CD8-positive, alpha-beta memory T cell (primary cell): ENCODE data around the gene CCDC175. TPM values are rescaled to one million over a fixed set of nuclear protein-coding genes. Genes with fewer than 3 reads are reported as not detected.
A peak's percentile ranks its signal among the peaks of the same experiment; 100 is the strongest.

Experiments used
- CTCF ChIA-PET: fragments of 350-600 bp; sonication (Branson Sonifier 250); formaldehyde crosslinking; loops from one replicate; lab custom pipeline; 2021; ENCODE audit warnings: antibody characterized with exemption; lab: Charles Lee
- POLR2A ChIA-PET: fragments of 350-600 bp; sonication (Branson Sonifier 250); formaldehyde crosslinking; loops from one replicate; lab custom pipeline; 2021; ENCODE audit warnings: antibody characterized with exemption; lab: Charles Lee
- DNase-seq, 5 donors: peaks; one replicate each; pipeline versions ENCODE4 v3.0.0 to v3.0.0-alpha.2; 2020 to 2022; ENCODE audit warnings: mixed read lengths in 1 of 5
- H3K27ac ChIP-seq: one replicate; pipeline ENCODE4 v1.7.0; 2013; ENCODE audit warnings: low read depth, mild to moderate bottlenecking, low read length, moderate library complexity
- H3K27me3 ChIP-seq: 2 replicates; pipeline ENCODE4 v1.7.0; 2013; ENCODE audit warnings: low read length, mild to moderate bottlenecking; ENCODE audit not compliant: insufficient read depth, poor library complexity, severe bottlenecking
- H3K36me3 ChIP-seq: 2 replicates; pipeline ENCODE4 v1.7.0; 2013; ENCODE audit warnings: mild to moderate bottlenecking, low read length, moderate library complexity; ENCODE audit not compliant: insufficient read depth
- H3K4me1 ChIP-seq: 2 replicates; pipeline ENCODE4 v1.7.0; 2013; ENCODE audit warnings: mild to moderate bottlenecking, low read length, moderate library complexity; ENCODE audit not compliant: insufficient read depth
- H3K4me3 ChIP-seq: 2 replicates; pipeline ENCODE4 v1.7.0; 2013; ENCODE audit warnings: mild to moderate bottlenecking, low read length
- H3K9me3 ChIP-seq: 2 replicates; pipeline ENCODE4 v1.7.0; 2013; ENCODE audit warnings: mild to moderate bottlenecking, low read length
- H3K27ac Mint-ChIP-seq, 8 donors: one replicate each; pipeline ENCODE4 v1.8.0; 2020 to 2021; ENCODE audit warnings: mixed read lengths in 8 of 8, mild to moderate bottlenecking in 6 of 8, inconsistent platforms in 3 of 8, moderate library complexity in 3 of 8
- H3K27me3 Mint-ChIP-seq, 2 donors: one replicate each; pipeline ENCODE4 v1.8.0; 2020 to 2021; ENCODE audit warnings: mixed read lengths in 2 of 2, mild to moderate bottlenecking in 1 of 2, moderate library complexity in 1 of 2
- H3K36me3 Mint-ChIP-seq, 3 donors: one replicate each; pipeline ENCODE4 v1.8.0; 2020 to 2021; ENCODE audit warnings: mixed read lengths in 3 of 3, inconsistent platforms in 1 of 3, mild to moderate bottlenecking in 1 of 3
- H3K4me1 Mint-ChIP-seq, 3 donors: one replicate each; pipeline ENCODE4 v1.8.0; 2020 to 2021; ENCODE audit warnings: mixed read lengths in 3 of 3, inconsistent platforms in 1 of 3, mild to moderate bottlenecking in 1 of 3
- H3K4me3 Mint-ChIP-seq, 7 donors: one replicate each; pipeline ENCODE4 v1.8.0; 2020 to 2021; ENCODE audit warnings: mixed read lengths in 7 of 7, mild to moderate bottlenecking in 6 of 7, moderate library complexity in 4 of 7, inconsistent platforms in 2 of 7
- H3K9me3 Mint-ChIP-seq, 5 donors: one replicate each; pipeline ENCODE4 v1.8.0; 2020 to 2022; ENCODE audit warnings: mixed read lengths in 5 of 5, mild to moderate bottlenecking in 3 of 5, moderate library complexity in 2 of 5, inconsistent platforms in 1 of 5
- polyA plus RNA-seq: library from polyadenylated mRNA; unstranded; fragments of 300-500 nt; fragmentation: Illumina TruSeq; gene quantifications from one replicate; pipeline ENCODE4 v1.2.3, GENCODE V29; 2021
- total RNA-seq, 2 experiments: library from RNA; stranded (reverse); gene quantifications; one replicate each; pipeline ENCODE4 v1.2.3, GENCODE V29; 2021

The CCDC175 gene
- total and polyA plus RNA-seq, 3 experiments from 2014 or later: not detected

DNA sequence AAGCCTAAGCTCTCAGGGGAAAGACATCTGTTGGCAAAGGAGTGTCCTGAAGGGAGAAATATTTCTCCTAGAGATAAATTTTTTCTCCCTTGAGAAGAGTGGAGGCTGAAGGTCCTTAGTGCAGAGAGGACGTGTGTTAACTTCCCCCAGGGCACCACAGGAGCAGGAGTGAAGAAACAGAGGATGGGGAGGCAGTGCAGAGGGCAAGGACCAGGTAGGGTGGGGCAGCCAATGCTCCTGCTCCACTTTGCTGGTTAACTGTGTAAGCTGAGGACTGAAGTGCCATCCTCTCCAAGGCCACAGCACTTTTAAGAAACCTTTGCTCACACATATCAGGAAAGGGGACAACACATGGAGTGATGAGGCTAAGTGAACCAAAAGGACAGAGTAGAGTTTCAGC lies 96.4 kb downstream of the CCDC175 start:
- peaks cover 36% of the 10 kb centered on the region for H3K4me1 ChIP-seq
- no peak overlapping the region for H3K27ac ChIP-seq
- H3K9me3 Mint-ChIP-seq: no peaks in the 10 kb centered on the region
- no peak for DNase-seq
- peaks cover 53 to 69% (median 63%) of the 10 kb centered on the region in 3 donors for H3K4me1 Mint-ChIP-seq
- peak overlapping the region in 1 of 7 donors; percentile 83 for H3K4me3 Mint-ChIP-seq
- ChIA-PET CTCF (interaction anchor here (0.6 to 1.5 kb wide), 2 partner anchors 13 to 53 kb away, joined by 3 read pairs; no protein-coding TSS in a partner anchor), POLR2A (no interaction called here)
- no peak overlapping the region for H3K4me3 ChIP-seq
- H3K27me3 Mint-ChIP-seq: no peaks in the 10 kb centered on the region
- H3K27me3 ChIP-seq: no peaks in the 10 kb centered on the region
- H3K36me3 Mint-ChIP-seq: peaks cover 0 to 34% (median 0%) of the 10 kb centered on the region in 3 donors
- no peaks in the 10 kb centered on the region for H3K36me3 ChIP-seq
- no peaks in the 10 kb centered on the region for H3K9me3 ChIP-seq
- peak overlapping the region in 4 of 8 donors; percentile 27 to 84 (median 58) for H3K27ac Mint-ChIP-seq

DNA sequence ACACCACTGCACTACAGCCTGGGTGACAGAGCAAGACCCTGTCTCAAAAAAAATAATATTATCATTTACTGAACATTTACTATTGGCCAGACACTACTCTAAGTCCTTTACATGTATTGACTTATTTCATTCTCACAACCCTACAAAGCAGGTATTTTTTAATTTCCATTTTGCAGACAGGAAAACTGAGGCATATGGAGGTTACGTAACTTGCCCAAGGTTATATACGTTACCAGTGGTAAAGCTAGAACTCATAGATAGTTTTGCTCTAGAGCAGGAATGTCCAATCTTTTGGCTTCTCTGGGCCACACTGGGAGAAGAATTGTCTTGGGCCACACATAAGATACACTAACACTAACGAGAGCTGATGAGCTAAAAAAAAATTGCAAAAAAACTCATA lies 98.1 kb downstream of the CCDC175 start:
- peaks cover 6% of the 10 kb centered on the region for H3K36me3 ChIP-seq
- POLR2A ChIA-PET: no interaction called here
- no peak for DNase-seq
- Mint-ChIP-seq H3K4me3 (no peak overlapping the region), H3K36me3 (peaks cover 0 to 38% (median 2%) of the 10 kb centered on the region in 3 donors), H3K27me3 (no peaks in the 10 kb centered on the region), H3K27ac (no peak overlapping the region), H3K4me1 (peaks cover 47 to 63% (median 56%) of the 10 kb centered on the region in 3 donors), H3K9me3 (no peaks in the 10 kb centered on the region)
- no peaks in the 10 kb centered on the region for H3K9me3 ChIP-seq
- H3K27ac ChIP-seq: no peak overlapping the region
- CTCF ChIA-PET: no interaction called here
- peaks cover 32% of the 10 kb centered on the region for H3K4me1 ChIP-seq
- H3K4me3 ChIP-seq: no peak overlapping the region
- no peaks in the 10 kb centered on the region for H3K27me3 ChIP-seq

DNA sequence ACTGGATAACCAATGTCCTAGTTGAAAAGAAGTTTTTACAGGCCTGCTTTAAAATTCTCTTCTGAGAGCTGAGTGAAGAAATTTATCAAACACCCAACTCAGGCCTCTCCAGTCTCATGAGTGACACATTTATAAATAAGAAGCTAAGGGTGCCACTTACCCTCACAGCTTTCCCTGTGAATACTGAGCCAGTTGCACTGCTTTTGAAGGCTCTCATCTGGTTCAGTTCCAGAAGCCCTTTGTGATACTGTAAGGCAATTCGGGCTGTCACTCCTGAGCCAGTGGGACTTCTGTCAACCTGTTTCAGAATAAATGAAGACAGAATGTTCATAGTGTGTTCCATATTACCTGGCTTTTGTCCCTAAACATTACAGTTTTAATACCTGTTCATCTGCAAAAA lies 100.9 kb downstream of the CCDC175 start:
- Mint-ChIP-seq H3K27me3 (no peaks in the 10 kb centered on the region), H3K4me3 (no peak overlapping the region), H3K9me3 (no peaks in the 10 kb centered on the region), H3K4me1 (peaks cover 19 to 35% (median 28%) of the 10 kb centered on the region in 3 donors), H3K36me3 (peaks cover 0 to 46% (median 7%) of the 10 kb centered on the region in 3 donors), H3K27ac (no peak overlapping the region)
- Histone ChIP-seq H3K27ac (no peak overlapping the region), H3K4me1 (peaks cover 4% of the 10 kb centered on the region), H3K9me3 (no peaks in the 10 kb centered on the region), H3K36me3 (peaks cover 6% of the 10 kb centered on the region), H3K4me3 (no peak overlapping the region), H3K27me3 (no peaks in the 10 kb centered on the region)
- ChIA-PET POLR2A (no interaction called here), CTCF (no interaction called here)
- DNase-seq: no peak

DNA sequence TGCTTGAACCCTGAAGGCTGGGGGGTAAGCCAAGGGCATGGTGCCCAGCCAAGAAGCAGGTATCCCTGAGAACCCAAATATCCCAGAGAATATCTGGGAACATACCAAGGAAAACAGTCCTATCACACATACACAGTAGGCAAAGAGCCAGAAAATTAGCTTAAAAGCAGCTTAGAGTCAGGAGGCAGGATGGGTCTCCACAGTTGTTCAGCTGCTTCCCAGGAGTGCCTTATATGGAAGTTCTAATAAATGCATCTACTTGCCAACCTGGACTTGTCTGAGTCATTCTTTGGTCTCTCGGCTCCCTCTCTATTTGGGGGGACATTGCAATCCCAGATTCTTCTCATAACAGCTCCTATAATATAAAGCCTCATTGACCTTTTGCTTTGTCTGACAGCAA lies 102.4 kb downstream of the CCDC175 start:
- no peak overlapping the region for H3K4me3 Mint-ChIP-seq
- peaks cover 0 to 46% (median 7%) of the 10 kb centered on the region in 3 donors for H3K36me3 Mint-ChIP-seq
- Histone ChIP-seq H3K4me1 (no peaks in the 10 kb centered on the region), H3K4me3 (no peak overlapping the region), H3K27ac (no peak overlapping the region), H3K36me3 (peaks cover 6% of the 10 kb centered on the region), H3K27me3 (no peaks in the 10 kb centered on the region), H3K9me3 (no peaks in the 10 kb centered on the region)
- H3K27ac Mint-ChIP-seq: peak overlapping the region in 1 of 8 donors; percentile 17
- no peaks in the 10 kb centered on the region for H3K27me3 Mint-ChIP-seq
- ChIA-PET POLR2A (no interaction called here), CTCF (interaction anchor here (0.7 kb wide), 1 partner anchor 10 kb away, joined by 3 read pairs; the partner anchor contains the start of genes JKAMP and L3HYPDH)
- peaks cover 7 to 19% (median 15%) of the 10 kb centered on the region in 3 donors for H3K4me1 Mint-ChIP-seq
- no peak for DNase-seq
- H3K9me3 Mint-ChIP-seq: no peaks in the 10 kb centered on the region

DNA sequence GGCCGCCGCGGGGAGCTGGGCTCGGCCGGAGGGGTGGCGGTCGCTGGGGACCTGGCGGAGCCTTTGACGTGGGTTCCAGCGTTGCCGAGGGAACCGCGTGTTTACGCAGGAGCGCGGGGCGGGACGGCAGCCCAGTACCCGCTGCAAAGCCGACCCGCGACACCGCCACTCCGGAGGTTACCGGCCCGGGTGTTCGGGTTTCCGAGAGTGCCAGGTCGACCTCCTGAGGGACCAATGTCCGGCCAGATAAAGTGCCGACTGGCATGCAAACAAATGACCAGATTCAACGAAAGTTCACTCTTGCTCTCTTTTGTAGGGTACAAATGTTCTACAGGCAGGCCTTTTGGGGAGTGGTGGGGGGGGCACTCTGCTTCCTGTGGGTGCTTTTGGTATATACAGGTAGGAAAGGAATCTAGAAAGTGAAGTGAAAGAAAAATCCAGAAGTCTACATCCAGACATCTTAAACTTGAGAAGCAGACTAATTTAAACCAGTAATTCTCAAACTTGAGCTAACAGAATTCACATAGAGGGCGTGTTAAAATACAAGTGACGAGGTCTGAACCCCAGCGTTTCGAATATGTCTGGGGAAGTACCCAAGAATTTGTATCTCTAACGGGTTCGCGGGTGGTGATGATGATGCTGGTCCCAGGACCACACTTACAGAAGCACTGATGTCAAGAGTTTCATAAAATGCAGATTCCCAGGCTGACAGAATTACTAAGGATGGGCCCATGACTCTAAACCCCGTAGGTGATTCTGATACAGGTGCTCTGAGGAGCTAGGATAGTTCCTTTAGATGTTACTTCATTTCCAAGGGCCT lies 111.1 kb downstream of the CCDC175 start, which contains the start of gene GPR135:
TSS of gene GPR135 (minus strand) at position 65 of the 820 bp plus-strand sequence. CDS start 154 bp downstream, outside the sequence.
- Histone ChIP-seq H3K4me3 (peak within 1 kb of the TSS; percentile 55), H3K27ac (peak within 1 kb of the TSS; percentile 25), H3K9me3 (no peaks in the 10 kb centered on the region), H3K36me3 (no peaks in the 10 kb centered on the region), H3K27me3 (no peaks in the 10 kb centered on the region), H3K4me1 (peaks cover 9% of the 10 kb centered on the region)
- ChIA-PET POLR2A (interaction anchor here (1.0 to 3.6 kb wide), 2 partner anchors 18 to 782 kb away, joined by 3 to 24 read pairs; partner anchors contain the start of genes JKAMP and L3HYPDH), CTCF (interaction anchor here (3.3 kb wide), 1 partner anchor 18 kb away, joined by 15 read pairs; the partner anchor contains the start of genes JKAMP and L3HYPDH)
- Mint-ChIP-seq H3K4me1 (peaks cover 6 to 21% (median 12%) of the 10 kb centered on the region in 3 donors), H3K36me3 (peaks cover 0 to 2% (median 1%) of the 10 kb centered on the region in 3 donors), H3K9me3 (no peaks in the 10 kb centered on the region), H3K27me3 (peaks cover 0 to 4% of the 10 kb centered on the region in 2 donors), H3K27ac (peak within 1 kb of the TSS; percentile 88 to 96 (median 92)), H3K4me3 (peak within 1 kb of the TSS; percentile 88 to 95 (median 89))
- peak in 3 of 5 donors; percentile 56 to 68 (median 58) for DNase-seq

DNA sequence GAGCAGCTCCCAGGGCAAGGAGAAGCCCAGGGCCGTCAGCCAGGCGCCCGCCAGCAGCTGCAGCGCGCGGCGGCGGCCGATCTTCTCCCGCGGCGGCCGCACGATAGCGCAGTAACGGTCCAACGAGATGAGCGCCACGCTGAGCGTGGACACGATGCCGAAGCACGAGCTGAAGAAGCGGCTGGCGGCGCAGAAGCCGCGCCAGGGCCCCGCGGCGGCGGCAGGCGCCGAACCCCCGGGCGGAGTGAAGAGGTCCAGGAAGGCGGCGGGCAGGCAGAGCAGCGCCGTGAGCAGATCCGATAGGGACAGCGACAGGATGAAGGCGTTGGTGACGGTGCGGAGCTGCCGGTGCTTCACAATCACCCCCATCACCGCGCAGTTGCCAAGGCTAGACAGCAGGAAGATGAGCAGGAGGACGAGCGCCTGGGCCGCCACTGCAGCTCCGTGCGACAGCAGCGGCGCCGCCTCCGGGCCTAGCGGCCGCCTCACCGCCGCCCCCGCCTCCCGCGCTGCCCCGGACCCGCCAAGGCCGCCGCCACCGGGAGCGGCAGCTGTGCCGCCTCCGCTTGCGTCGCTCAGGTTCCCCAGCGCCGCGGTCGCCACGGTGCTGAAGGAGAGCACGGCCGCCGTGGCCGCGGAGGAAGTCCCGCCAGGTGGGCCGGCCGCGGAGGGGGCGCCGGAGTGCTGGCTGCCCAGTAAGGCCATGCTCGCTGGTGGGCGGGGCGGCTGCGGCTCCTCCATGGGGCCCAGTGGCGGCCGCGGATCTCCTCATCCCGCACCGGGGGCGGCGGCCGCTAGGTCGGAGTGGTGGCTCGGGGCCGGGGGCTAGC lies 111.9 kb downstream of the CCDC175 start:
- Mint-ChIP-seq H3K27ac (peak overlapping the region in 7 of 8 donors; percentile 84 to 93 (median 91)), H3K9me3 (no peaks in the 10 kb centered on the region), H3K36me3 (peaks cover 0 to 2% (median 1%) of the 10 kb centered on the region in 3 donors), H3K27me3 (peaks cover 0 to 7% of the 10 kb centered on the region in 2 donors), H3K4me1 (peaks cover 6 to 21% (median 12%) of the 10 kb centered on the region in 3 donors), H3K4me3 (peak overlapping the region; percentile 88 to 95 (median 89))
- ChIA-PET CTCF (interaction anchor here (1.5 to 3.3 kb wide), 2 partner anchors 19 to 21 kb away, joined by 4 to 15 read pairs; partner anchors contain the start of genes JKAMP and L3HYPDH), POLR2A (interaction anchor here (1.0 to 3.6 kb wide), 2 partner anchors 19 to 783 kb away, joined by 3 to 24 read pairs; partner anchors contain the start of genes JKAMP and L3HYPDH)
- Histone ChIP-seq H3K36me3 (no peaks in the 10 kb centered on the region), H3K27ac (peak overlapping the region; percentile 25), H3K4me1 (peaks cover 9% of the 10 kb centered on the region), H3K9me3 (no peaks in the 10 kb centered on the region), H3K27me3 (no peaks in the 10 kb centered on the region), H3K4me3 (peak overlapping the region; percentile 55)
- peak; percentile 39 to 76 (median 60) for DNase-seq

DNA sequence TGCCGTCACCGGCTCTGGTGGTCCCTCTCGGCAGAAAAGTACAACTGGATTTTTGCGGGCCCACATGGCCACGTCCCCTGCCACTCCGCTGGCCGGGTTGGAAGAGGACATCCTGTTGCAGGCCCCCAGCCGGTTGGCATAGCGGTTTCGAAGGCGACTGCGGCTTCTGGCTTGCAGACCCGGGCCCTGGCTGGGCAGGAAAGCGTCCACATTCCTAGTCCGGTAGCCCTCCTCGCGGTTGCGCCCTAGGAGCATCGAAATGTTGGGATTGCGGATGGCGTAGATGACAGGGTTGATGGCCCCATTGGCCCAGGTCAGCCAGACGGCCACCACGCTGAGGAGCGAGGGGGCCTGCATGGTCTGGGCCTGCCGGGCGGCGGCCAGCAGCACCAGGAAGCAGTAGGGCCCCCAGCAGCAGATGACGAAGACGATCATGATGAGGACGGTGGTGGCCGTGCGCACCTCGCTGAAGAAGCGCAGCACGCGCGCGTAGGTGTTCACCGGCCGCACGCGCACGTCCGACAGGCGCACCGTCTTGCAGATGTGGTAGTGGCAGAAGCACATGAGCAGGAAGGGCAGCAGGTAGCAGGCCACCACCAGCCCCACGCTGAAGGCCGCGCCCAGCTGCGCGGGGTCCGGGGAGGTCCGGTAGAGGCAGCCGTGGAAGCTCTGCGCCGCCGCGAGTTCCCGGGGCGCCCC lies 112.7 kb downstream of the CCDC175 start:
- Histone ChIP-seq H3K4me1 (peaks cover 9% of the 10 kb centered on the region), H3K4me3 (peak overlapping the region; percentile 55), H3K36me3 (no peaks in the 10 kb centered on the region), H3K27me3 (no peaks in the 10 kb centered on the region), H3K9me3 (no peaks in the 10 kb centered on the region), H3K27ac (peak overlapping the region; percentile 25)
- H3K4me1 Mint-ChIP-seq: peaks cover 6 to 21% (median 12%) of the 10 kb centered on the region in 3 donors
- peak in 2 of 5 donors; percentile 15 to 49 for DNase-seq
- peak overlapping the region; percentile 62 to 92 (median 82) for H3K27ac Mint-ChIP-seq
- H3K36me3 Mint-ChIP-seq: peaks cover 0 to 2% (median 1%) of the 10 kb centered on the region in 3 donors
- H3K4me3 Mint-ChIP-seq: peak overlapping the region; percentile 88 to 95 (median 88)
- H3K9me3 Mint-ChIP-seq: no peaks in the 10 kb centered on the region
- CTCF ChIA-PET: interaction anchor here (1.3 to 3.3 kb wide), 3 partner anchors 19 to 275 kb away, joined by 3 to 15 read pairs (median 4); partner anchors contain the start of genes DAAM1, JKAMP and L3HYPDH
- POLR2A ChIA-PET: interaction anchor here (3.6 kb wide), 1 partner anchor 20 kb away, joined by 24 read pairs; the partner anchor contains the start of genes JKAMP and L3HYPDH
- H3K27me3 Mint-ChIP-seq: peaks cover 0 to 7% of the 10 kb centered on the region in 2 donors
